Hepatocyte (in vitro differentiated cells): ENCODE measurements around the gene EYS. TPM values are rescaled to one million over a fixed set of nuclear protein-coding genes. Genes with fewer than 3 reads are reported as not detected.

Source experiments
- DNase-seq: peaks from one replicate; pipeline ENCODE4 v3.0.0-alpha.2; 2016; ENCODE audit warnings: low spot score
- H2AFZ ChIP-seq: fragments of 200-600 bp; sonication (generic); 2 replicates; pipeline ENCODE4 v1.6.0; 2016; ENCODE audit warnings: antibody characterized with exemption, mild to moderate bottlenecking
- H3K27ac ChIP-seq: fragments of 200-600 bp; sonication (generic); 2 replicates; pipeline ENCODE4 v1.5.1; 2016; ENCODE audit warnings: mild to moderate bottlenecking
- H3K27me3 ChIP-seq: fragments of 200-600 bp; sonication (generic); 2 replicates; pipeline ENCODE4 v1.6.1; 2016
- H3K36me3 ChIP-seq: fragments of 200-600 bp; sonication (generic); replicated peaks from 2 replicates; pipeline ENCODE4 v1.5.1; 2016; ENCODE audit warnings: low read depth; ENCODE audit not compliant: insufficient read depth
- H3K4me1 ChIP-seq: fragments of 200-600 bp; sonication (generic); 2 replicates; pipeline ENCODE4 v1.5.1; 2016; ENCODE audit warnings: mild to moderate bottlenecking, moderate library complexity; ENCODE audit not compliant: insufficient read depth
- H3K4me2 ChIP-seq: fragments of 200-600 bp; sonication (generic); 2 replicates; pipeline ENCODE4 v1.6.0; 2016
- H3K4me3 ChIP-seq: fragments of 200-600 bp; sonication (generic); 2 replicates; pipeline ENCODE4 v1.5.1; 2016; ENCODE audit warnings: mild to moderate bottlenecking
- H3K79me2 ChIP-seq: fragments of 200-600 bp; sonication (generic); 2 replicates; pipeline ENCODE4 v1.6.0; 2017; ENCODE audit warnings: mild to moderate bottlenecking
- H3K9me2 ChIP-seq: fragments of 200-600 bp; sonication (generic); replicated peaks from 2 replicates; pipeline ENCODE4 v1.6.0; 2017; ENCODE audit warnings: mild to moderate bottlenecking; ENCODE audit not compliant: insufficient read depth
- H3K9me3 ChIP-seq: fragments of 200-600 bp; sonication (generic); 2 replicates; pipeline ENCODE4 v1.5.1; 2016; ENCODE audit warnings: low read depth, mild to moderate bottlenecking
- H4K20me1 ChIP-seq: fragments of 200-600 bp; sonication (generic); 2 replicates; pipeline ENCODE4 v1.6.0; 2016; ENCODE audit warnings: mild to moderate bottlenecking; ENCODE audit not compliant: insufficient read depth, poor library complexity, severe bottlenecking
- CTCF ChIP-seq: fragments of 200-600 bp; sonication (generic); IDR thresholded peaks from 2 replicates; pipeline ENCODE4 v1.5.1; 2016; ENCODE audit warnings: antibody characterized with exemption, mild to moderate bottlenecking; ENCODE audit not compliant: poor library complexity
- EZH2 ChIP-seq: fragments of 200-600 bp; sonication (generic); IDR thresholded peaks from 2 replicates; pipeline ENCODE4 v1.6.1; 2016; ENCODE audit warnings: antibody characterized with exemption, mild to moderate bottlenecking, borderline replicate concordance
- EZH2phosphoT487 ChIP-seq: fragments of 200-600 bp; sonication (generic); IDR thresholded peaks from one replicate; pipeline ENCODE4 v1.6.1; 2018; ENCODE audit warnings: antibody characterized with exemption, mild to moderate bottlenecking, low read depth, moderate library complexity; ENCODE audit not compliant: unreplicated experiment, severe bottlenecking
- WGBS: methylation state at CpG from one replicate; pipeline ENCODE4 v1.1.6; 2016; ENCODE audit warnings: low lambda C conversion rate; ENCODE audit errors: missing lambda C conversion rate; 5-methylcytosine and 5-hydroxymethylcytosine counted together
- polyA plus RNA-seq: library from polyadenylated mRNA; unstranded; fragments of >200 nt; fragmentation: Nextera tagmentation; extraction: Ambion mirVana; gene quantifications from 2 replicates; pipeline ENCODE4 v1.2.1, GENCODE V29; 2016
- total RNA-seq: library from RNA; depleted of rRNA; stranded (reverse); fragments of >200 nt; gene quantifications from 2 replicates; pipeline ENCODE4 v1.2.3, GENCODE V29; 2014

EYS gene
- total and polyA plus RNA-seq, 2 experiments from 2014 or later: 0.57 to 0.68 TPM

- Histone ChIP-seq H4K20me1 (no peaks in the 10 kb centered on the region), H3K27me3 (no peaks in the 10 kb centered on the region), H3K4me3 (no peak overlapping the region), H3K27ac (no peak overlapping the region), H3K79me2 (no peaks in the 10 kb centered on the region), H3K4me1 (no peaks in the 10 kb centered on the region), H3K36me3 (no peaks in the 10 kb centered on the region), H2AFZ (no peak overlapping the region), H3K4me2 (no peak overlapping the region), H3K9me3 (no peaks in the 10 kb centered on the region), H3K9me2 (no peaks in the 10 kb centered on the region)
- WGBS: 63% methylated on average over 4 of the region's 4 CpGs
- DNase-seq: no peak
- no peak for TF ChIP-seq CTCF
- TF ChIP-seq EZH2phosphoT487: no peak
- TF ChIP-seq EZH2: no peak
Measured at GRCh38 chr6:65700561-65700960, 6.5 kb downstream of the EYS start.

GRCh38 chr6:65692109-65692508 lies 14.9 kb downstream of the EYS start:
- no peak overlapping the region for H3K4me3 ChIP-seq
- no peak for TF ChIP-seq EZH2
- no peak for TF ChIP-seq EZH2phosphoT487
- TF ChIP-seq CTCF: no peak

GRCh38 chr6:65680232-65680631 lies 26.8 kb downstream of the EYS start:
- no peak overlapping the region for H3K4me2 ChIP-seq
- H3K79me2 ChIP-seq: no peaks in the 10 kb centered on the region
- no peaks in the 10 kb centered on the region for H4K20me1 ChIP-seq
- no peaks in the 10 kb centered on the region for H3K36me3 ChIP-seq
- no peaks in the 10 kb centered on the region for H3K9me3 ChIP-seq
- H3K27me3 ChIP-seq: no peaks in the 10 kb centered on the region
- H2AFZ ChIP-seq: no peak overlapping the region
- TF ChIP-seq EZH2: no peak
- TF ChIP-seq EZH2phosphoT487: no peak
- no peak for TF ChIP-seq CTCF
- H3K9me2 ChIP-seq: no peaks in the 10 kb centered on the region
- DNase-seq: no peak
- no peak overlapping the region for H3K27ac ChIP-seq
- no peak overlapping the region for H3K4me3 ChIP-seq
- no peaks in the 10 kb centered on the region for H3K4me1 ChIP-seq

More at GRCh38 chr6:65692109-65692508, 14.9 kb downstream of the EYS start:
- DNase-seq: no peak
- H3K9me3 ChIP-seq: no peaks in the 10 kb centered on the region
- H3K79me2 ChIP-seq: no peaks in the 10 kb centered on the region
- H3K4me2 ChIP-seq: no peak overlapping the region
- no peaks in the 10 kb centered on the region for H3K27me3 ChIP-seq
- no peaks in the 10 kb centered on the region for H4K20me1 ChIP-seq
- no peaks in the 10 kb centered on the region for H3K36me3 ChIP-seq
- WGBS: 64% methylated on average over 3 of the region's 3 CpGs
- no peak overlapping the region for H2AFZ ChIP-seq
- H3K27ac ChIP-seq: no peak overlapping the region
- no peaks in the 10 kb centered on the region for H3K9me2 ChIP-seq
- H3K4me1 ChIP-seq: no peaks in the 10 kb centered on the region

DNA sequence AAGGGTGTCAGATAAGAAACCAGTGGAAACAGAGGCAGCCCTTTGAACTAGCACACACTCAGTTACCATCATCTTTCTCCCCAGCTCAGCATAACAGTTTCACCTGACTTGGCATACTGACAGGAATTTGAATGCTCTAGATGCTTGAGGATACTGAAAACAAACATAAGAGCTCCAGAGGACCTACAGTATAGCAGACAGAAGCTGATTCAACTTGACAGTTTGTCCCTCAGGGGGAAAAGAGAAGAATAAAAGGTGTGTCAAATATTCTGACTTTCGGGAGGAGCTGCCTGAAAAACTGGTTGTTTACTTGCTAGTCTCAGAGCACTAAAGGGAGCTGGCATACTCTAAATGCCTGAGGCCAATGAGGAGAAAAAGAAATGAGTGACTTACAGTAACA lies 35.1 kb downstream of the EYS start:
- 40% methylated on average over 1 of the region's 1 CpG for WGBS

More for the DNA sequence above, 35.1 kb downstream of the EYS start:
- no peak overlapping the region for H3K27ac ChIP-seq
- no peak overlapping the region for H3K4me2 ChIP-seq
- H3K79me2 ChIP-seq: no peaks in the 10 kb centered on the region
- H2AFZ ChIP-seq: no peak overlapping the region
- TF ChIP-seq EZH2phosphoT487: no peak
- no peak for TF ChIP-seq CTCF
- TF ChIP-seq EZH2: no peak
- DNase-seq: peak; percentile 13
- no peaks in the 10 kb centered on the region for H3K27me3 ChIP-seq
- peaks cover 5% of the 10 kb centered on the region for H3K9me3 ChIP-seq
- no peaks in the 10 kb centered on the region for H3K36me3 ChIP-seq
- no peaks in the 10 kb centered on the region for H3K9me2 ChIP-seq
- H3K4me3 ChIP-seq: no peak overlapping the region
- H3K4me1 ChIP-seq: no peaks in the 10 kb centered on the region
- no peaks in the 10 kb centered on the region for H4K20me1 ChIP-seq
